LNCaP clone FGC (cell line): Measurements from ENCODE around the gene FGF12.

Experiments used
- DNase-seq: peaks from one replicate; pipeline ENCODE4 v3.0.0-alpha.2; 2011; ENCODE audit warnings: low read depth
- H3K4me3 ChIP-seq: 2 replicates; pipeline ENCODE4 v1.5.1; 2011; ENCODE audit warnings: mild to moderate bottlenecking, low read depth, low read length, control low read depth
- CTCF ChIP-seq: IDR thresholded peaks from 2 replicates; pipeline ENCODE4 v1.5.1; 2012; ENCODE audit warnings: mild to moderate bottlenecking; ENCODE audit not compliant: control insufficient read depth, insufficient read depth; ENCODE audit errors: extremely low read depth

FGF12 gene

GRCh38 chr3:192122832-192123594 lies 604.3 kb downstream of the FGF12 start:
- DNase-seq: no peak
- H3K4me3 ChIP-seq: no peak overlapping the region
- no peak for TF ChIP-seq CTCF

GRCh38 chr3:192121923-192122322 lies 605.4 kb downstream of the FGF12 start:
- no peak overlapping the region for H3K4me3 ChIP-seq

GRCh38 chr3:192108820-192109219 lies 618.5 kb downstream of the FGF12 start:
- no peak for DNase-seq
- H3K4me3 ChIP-seq: no peak overlapping the region
- TF ChIP-seq CTCF: no peak

More at GRCh38 chr3:192121923-192122322, 605.4 kb downstream of the FGF12 start:
- TF ChIP-seq CTCF: no peak
- no peak for DNase-seq

GRCh38 chr3:192106543-192106942 lies 620.8 kb downstream of the FGF12 start:
- TF ChIP-seq CTCF: no peak
- H3K4me3 ChIP-seq: no peak overlapping the region
- DNase-seq: no peak

GRCh38 chr3:192092388-192093005 lies 634.8 kb downstream of the FGF12 start:
- no peak for DNase-seq
- no peak for TF ChIP-seq CTCF
- no peak overlapping the region for H3K4me3 ChIP-seq

GRCh38 chr3:192091831-192092230 lies 635.5 kb downstream of the FGF12 start:
- DNase-seq: no peak
- H3K4me3 ChIP-seq: no peak overlapping the region
- no peak for TF ChIP-seq CTCF
